ENCODE measurements around the gene CBLC. TPM values are rescaled to one million over a fixed set of nuclear protein-coding genes. Genes with fewer than 3 reads are reported as not detected.
A peak's percentile ranks its signal among the peaks of the same experiment; 100 is the strongest.

The CBLC gene
- total RNA-seq, 1 experiment from 2014 or later: 15.9 TPM

GRCh38 chr19:44737238-44738071 lies 40.2 kb upstream of the CBLC start:
- H3K27me3 ChIP-seq (ENCODE audit: insufficient read depth, low read length): no peaks in the 10 kb centered on the region
- H3K9ac ChIP-seq (ENCODE audit: extremely low read depth, insufficient read length, low read length): no peak overlapping the region
- Mint-ChIP-seq H3K4me3 (no peak overlapping the region), H3K27me3 (ENCODE audit: low read depth) (peaks cover 28% of the 10 kb centered on the region), H3K9me3 (peaks cover 0 to 3% of the 10 kb centered on the region in 2 experiments; a peak in 1 of 5 replicates), H3K4me1 (peaks cover 7 to 22% of the 10 kb centered on the region in 2 experiments), H3K27ac (peak overlapping the region in 1 of 3 experiments; percentile 20; a peak in 1 of 7 replicates), H3K36me3 (ENCODE audit: insufficient read depth in 1 of 3, low read depth in 3 of 3) (no peaks in the 10 kb centered on the region; a peak in 1 of 7 replicates)
- H2BK20ac ChIP-seq (ENCODE audit: low read depth, low read length, poor library complexity, severe bottlenecking): no peak overlapping the region
- H3K14ac ChIP-seq (ENCODE audit: insufficient read depth, low read length): no peak overlapping the region
- H4K91ac ChIP-seq (ENCODE audit: insufficient read length, low read depth, low read length): no peak overlapping the region
- H2BK120ac ChIP-seq (ENCODE audit: low read depth, low read length, poor library complexity, severe bottlenecking): no peak overlapping the region
- no peak overlapping the region for H2BK5ac ChIP-seq (ENCODE audit: insufficient read length, low read length)
- no peak overlapping the region for H2AFZ ChIP-seq (ENCODE audit: low read length)
- TF ChIP-seq CTCF (conservative IDR thresholded peaks at IDR 0.05): no peak
- no peak overlapping the region for H3K56ac ChIP-seq (ENCODE audit: insufficient read length, low read depth, low read length)
- no peaks in the 10 kb centered on the region; the same call in 1 of the 2 replicates for H3K4me1 ChIP-seq (ENCODE audit: insufficient read depth, low read length)
- no peak overlapping the region for H3K23ac ChIP-seq (ENCODE audit: insufficient read length, low read depth, low read length)
- H3T11ph ChIP-seq (ENCODE audit: low read length): no peak overlapping the region
- H2AK5ac ChIP-seq (ENCODE audit: insufficient read length, low read length): no peak overlapping the region
- no peaks in the 10 kb centered on the region for H4K20me1 ChIP-seq (ENCODE audit: control insufficient read depth, insufficient read depth, insufficient read length)
- WGBS (ENCODE audit: extremely low coverage, insufficient read length, low lambda C conversion rate): no CpG with 5 or more reads among the region's 13 CpGs
- no peak overlapping the region for H3K27ac ChIP-seq (ENCODE audit: insufficient read length, low read depth, low read length)
- no peak overlapping the region for H2BK12ac ChIP-seq (ENCODE audit: insufficient read length, low read depth, low read length)
- no peak overlapping the region for H4K8ac ChIP-seq (replicated peaks; ENCODE audit: insufficient read length, low read depth, low read length)
- H3K79me1 ChIP-seq (ENCODE audit: insufficient read depth, low read depth, low read length, poor library complexity, severe bottlenecking): no peaks in the 10 kb centered on the region
- no peak overlapping the region for H4K5ac ChIP-seq (ENCODE audit: insufficient read length, low read depth, low read length)
- H3K4me2 ChIP-seq (ENCODE audit: insufficient read depth, insufficient read length, low read length): no peak overlapping the region
- no peaks in the 10 kb centered on the region for H3K9me3 ChIP-seq (ENCODE audit: control insufficient read depth, low read depth, low read length)
- H3K4ac ChIP-seq (ENCODE audit: low read depth, low read length): no peak overlapping the region
- no peaks in the 10 kb centered on the region for H3K79me2 ChIP-seq (ENCODE audit: insufficient read depth, low read length)
- H2BK15ac ChIP-seq (ENCODE audit: low read depth, low read length): no peak overlapping the region
- H3K18ac ChIP-seq (ENCODE audit: insufficient read length, low read depth, low read length): no peak overlapping the region
- no peaks in the 10 kb centered on the region for H3K23me2 ChIP-seq (ENCODE audit: insufficient read length, low read depth, low read length, poor library complexity, severe bottlenecking)
- peak; percentile 33 for DNase-seq
